ENCODE measurements around the gene DVL1. TPM values are rescaled to one million over a fixed set of nuclear protein-coding genes. Genes with fewer than 3 reads are reported as not detected.

The DVL1 gene
- total and polyA plus RNA-seq, 9 of the 15 experiments (the other 6 are each of a cell fraction or from before 2014, with no cell fraction given), result 0.62 to 135 (median 24.3) TPM

- TF ChIP-seq ELK1 (CRISPR knock-in tag; IDR thresholded peaks at IDR 0.05), result no peak
- no peak for TF ChIP-seq ZBED1 (IDR thresholded peaks at IDR 0.05)
- TF ChIP-seq MCM7 (IDR thresholded peaks at IDR 0.05), result no peak
- TF ChIP-seq REST (IDR thresholded peaks at IDR 0.05; ENCODE audit: borderline replicate concordance), result peak; percentile 20; the same call in 1 of the 2 replicates
- no peak for TF ChIP-seq REST (CRISPR knock-in tag; IDR thresholded peaks at IDR 0.05; ENCODE audit: low read depth)
- TF ChIP-seq CTCF (IDR thresholded peaks at IDR 0.05 in 2 of 3, conservative IDR thresholded peaks at IDR 0.05 in 1 of 3; ENCODE audit: insufficient read depth in 2 of 3, low read depth in 1 of 3, low read length in 3 of 3), result peak in 1 of 3 experiments; percentile 38; a peak in 1 of 6 replicates
- no peak for TF ChIP-seq CREB5 (CRISPR knock-in tag; IDR thresholded peaks at IDR 0.05)
- TF ChIP-seq CLOCK (CRISPR knock-in tag; IDR thresholded peaks at IDR 0.05; ENCODE audit: borderline replicate concordance), result no peak
- TF ChIP-seq E2F3 (CRISPR knock-in tag; IDR thresholded peaks at IDR 0.05), result no peak
- no peak for TF ChIP-seq RBM17 (IDR thresholded peaks at IDR 0.05; ENCODE audit: borderline replicate concordance, low read depth, low read length)
- no peak for TF ChIP-seq THRA (IDR thresholded peaks at IDR 0.05)
Measured at GRCh38 chr1:1300352-1300739, 48.9 kb downstream of the DVL1 start (continued).
